COLO668 (cell line): ENCODE results near the gene CHRDL2.
A peak's percentile ranks its signal among the peaks of the same experiment; 100 is the strongest.
"Not testable (repeated sequence)": the region's sequence is repeated elsewhere in the genome, so short reads cannot be mapped to it uniquely, and the experiment has no call there.

Experiments used
- DNase-seq: peaks from one replicate; lab custom pipeline; 2025; ENCODE audit not compliant: unreplicated experiment; lab: John Stamatoyannopoulos, UW

CHRDL2 gene, protein sequence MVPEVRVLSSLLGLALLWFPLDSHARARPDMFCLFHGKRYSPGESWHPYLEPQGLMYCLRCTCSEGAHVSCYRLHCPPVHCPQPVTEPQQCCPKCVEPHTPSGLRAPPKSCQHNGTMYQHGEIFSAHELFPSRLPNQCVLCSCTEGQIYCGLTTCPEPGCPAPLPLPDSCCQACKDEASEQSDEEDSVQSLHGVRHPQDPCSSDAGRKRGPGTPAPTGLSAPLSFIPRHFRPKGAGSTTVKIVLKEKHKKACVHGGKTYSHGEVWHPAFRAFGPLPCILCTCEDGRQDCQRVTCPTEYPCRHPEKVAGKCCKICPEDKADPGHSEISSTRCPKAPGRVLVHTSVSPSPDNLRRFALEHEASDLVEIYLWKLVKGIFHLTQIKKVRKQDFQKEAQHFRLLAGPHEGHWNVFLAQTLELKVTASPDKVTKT

DNA sequence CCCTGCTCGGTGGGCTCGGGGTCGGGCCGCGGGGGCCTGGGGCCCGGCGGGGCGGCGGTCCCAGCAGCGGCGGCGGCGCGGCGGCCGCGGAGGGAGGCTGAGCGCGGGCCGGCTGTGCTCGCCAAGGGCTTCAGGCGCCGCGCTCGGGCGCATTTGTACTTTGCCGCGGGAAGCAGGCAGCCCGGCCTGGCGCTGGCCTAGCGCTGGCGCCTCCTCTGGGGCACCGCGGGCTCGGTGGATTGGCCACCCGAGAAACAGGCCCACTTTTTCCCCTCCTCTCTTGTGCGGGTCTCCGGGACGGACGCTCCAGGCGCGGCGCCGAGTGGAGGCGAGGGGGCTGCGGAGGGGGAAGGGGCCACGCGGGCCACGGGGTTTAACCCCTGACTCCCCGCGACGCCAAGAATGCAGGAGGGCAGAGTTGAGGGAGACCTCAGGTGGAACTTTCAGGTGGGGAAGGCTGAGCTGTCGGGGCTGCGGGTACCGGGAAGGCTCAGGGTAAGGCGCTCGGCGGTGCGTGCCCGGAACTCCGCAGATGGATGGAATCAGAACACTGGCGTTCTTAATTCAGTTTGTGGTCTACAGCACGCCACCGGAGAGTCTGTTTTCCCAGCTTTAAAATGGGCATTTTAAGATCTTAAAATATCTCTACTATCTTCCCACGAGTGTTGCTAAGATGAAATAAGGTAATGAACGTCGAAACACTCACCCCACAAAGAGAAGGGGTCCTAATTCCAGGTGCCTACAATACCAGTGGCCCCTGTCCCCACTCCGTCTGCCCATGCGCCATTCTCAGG is at the start of gene CHRDL2:
CHRDL2 (minus strand) TSS at position 126 of the 794 bp plus-strand sequence. CDS start 538 bp downstream, outside the sequence.
- DNase-seq: peak; percentile 47

DNA sequence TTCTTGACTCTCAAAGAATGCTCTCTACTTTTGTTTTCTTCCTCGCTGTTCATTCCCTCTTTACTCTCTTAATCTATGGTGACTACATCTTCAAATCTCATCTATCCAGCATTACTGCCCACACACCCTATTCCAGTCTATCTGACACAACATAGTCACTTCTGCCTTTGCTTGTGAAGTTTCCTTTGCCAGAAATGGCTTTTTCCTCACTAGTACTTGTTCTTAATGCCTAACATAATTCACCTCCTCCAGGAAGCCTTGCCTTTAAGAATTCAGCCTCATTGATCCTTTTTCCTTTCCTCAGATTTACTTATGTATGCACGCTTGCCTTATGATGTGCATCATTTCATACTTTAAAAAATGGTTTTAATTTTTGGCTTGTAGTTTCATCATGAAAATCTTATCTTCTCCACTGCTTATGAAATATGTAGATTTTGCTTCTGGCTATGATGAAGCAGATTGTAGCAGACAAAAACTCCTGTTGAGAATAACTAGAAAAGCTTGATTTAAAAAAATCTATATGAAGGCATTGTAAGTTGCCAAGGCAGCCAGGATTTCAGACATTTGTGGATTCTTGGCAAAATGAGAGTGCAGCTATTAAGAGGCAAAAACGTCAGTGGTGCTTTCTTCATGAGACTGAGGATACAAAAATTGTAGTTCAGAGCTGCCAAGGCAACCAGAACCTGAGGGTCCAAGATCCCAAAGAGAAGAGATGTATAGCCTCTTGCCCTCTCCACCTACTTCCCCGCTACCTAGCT is 49.2 kb upstream of the CHRDL2 start:
- DNase-seq: no peak

DNA sequence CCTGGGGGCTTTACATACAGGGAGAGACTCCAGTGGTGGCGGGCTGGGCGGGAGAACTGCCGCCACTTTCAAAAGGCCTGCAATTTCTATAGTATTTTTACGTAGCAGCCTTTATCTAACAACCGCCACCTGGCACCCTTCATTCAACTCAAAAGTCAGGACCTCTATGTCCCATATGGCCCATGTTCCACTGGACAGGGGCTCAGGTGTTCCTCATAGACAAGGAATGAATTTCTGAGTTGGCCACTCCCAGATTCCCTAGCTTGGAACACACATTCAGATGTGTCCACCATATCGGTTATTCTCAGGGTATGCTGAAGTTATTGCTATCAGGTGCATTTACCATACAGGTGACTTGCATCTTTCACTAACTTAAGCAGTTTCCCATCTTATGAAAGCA is 47.4 kb upstream of the CHRDL2 start:
- DNase-seq: no peak

DNA sequence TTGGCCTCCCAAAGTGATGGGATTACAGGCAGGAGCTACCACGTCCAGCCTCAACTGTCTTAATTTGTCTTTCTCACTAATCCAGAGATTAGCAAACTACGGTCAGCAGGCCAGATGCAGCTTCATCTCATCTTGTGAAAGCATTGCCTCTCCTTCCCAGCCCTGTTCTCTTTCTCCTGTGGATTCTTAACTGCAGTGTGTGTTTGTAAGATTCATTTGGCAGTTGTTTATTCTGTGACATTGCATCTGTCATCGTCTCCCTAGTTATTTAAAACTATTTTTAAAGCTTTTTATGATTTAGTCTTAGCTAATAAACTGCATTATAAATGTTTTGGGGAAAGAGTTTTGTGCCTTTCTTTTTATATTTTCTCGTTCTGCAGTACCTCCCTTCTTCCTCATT is 46.7 kb upstream of the CHRDL2 start:
- DNase-seq: no peak

DNA sequence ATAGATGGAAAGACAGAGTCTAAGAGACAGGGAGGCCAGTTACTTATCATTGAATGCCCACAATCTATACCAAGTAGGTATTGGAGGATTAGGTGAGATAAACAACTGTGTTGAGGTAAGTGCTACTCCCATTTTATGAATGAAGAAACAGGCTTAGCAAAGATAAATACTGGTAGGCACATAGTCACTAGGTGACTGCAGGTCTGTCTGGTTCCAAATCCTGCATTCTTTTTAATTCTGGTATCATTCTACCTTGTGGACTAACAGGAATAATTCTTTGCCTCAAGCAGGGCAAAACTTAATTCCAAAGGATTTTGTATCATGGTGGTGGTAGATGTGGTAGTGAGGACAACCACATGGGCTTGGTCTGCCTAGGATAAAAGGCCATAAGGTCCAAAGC is 45.8 kb upstream of the CHRDL2 start:
- DNase-seq: no peak

DNA sequence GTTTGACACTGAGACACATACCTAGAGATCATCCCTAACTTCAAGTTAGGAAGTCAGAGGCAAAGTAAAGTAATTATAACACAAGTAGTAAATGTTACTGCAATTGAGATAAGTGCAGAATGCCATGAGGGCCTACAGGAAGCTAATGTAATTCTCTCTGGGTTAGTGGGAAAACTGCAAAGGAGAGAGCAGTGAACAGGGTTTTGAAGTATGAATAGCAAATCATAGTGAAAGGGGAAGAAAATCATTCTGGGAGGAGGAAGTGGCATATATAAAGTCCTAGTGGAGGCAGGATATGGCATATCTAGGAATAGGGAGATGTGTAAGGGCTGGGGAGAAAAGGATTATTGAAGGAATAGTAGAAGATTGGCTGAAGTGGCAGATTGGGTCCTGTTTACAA is 45.3 kb upstream of the CHRDL2 start:
- DNase-seq: no peak

DNA sequence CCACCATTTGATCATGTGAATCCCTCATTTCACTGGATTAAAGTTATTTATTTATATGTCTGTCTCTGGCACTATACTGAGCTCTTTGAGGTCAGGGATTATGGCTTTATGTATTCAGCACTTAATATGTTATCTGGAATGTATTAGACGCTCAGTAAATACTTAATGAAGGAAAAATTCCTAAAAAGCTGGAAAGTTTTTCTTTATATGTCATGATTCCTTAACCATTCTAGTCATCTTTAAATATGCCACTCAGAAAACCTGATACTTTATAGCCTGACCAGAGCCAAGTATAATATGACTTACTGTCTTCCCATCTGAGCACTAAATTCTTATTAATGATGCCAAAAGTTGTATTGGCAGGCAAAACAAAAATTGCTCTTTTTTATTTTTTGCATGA is 44.5 kb upstream of the CHRDL2 start:
- DNase-seq: no peak

DNA sequence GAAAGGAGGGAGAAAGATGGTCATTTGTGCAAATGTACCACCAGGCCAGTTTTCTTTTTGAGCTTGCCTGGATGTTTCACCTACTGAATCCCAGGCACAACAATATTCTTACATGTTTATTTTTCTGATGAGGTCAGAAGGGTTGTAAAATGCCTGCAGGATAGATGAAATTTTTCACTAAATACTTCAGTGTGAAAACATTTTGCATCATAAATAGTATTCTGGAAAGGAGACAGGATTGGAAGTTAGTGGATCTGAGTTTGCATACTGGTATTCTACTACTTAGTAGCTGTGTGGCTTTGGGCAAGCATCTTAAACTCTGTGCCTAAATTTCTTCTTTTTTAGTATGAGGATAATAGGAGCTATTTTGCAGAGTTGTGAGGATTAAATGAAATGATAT is 42.2 kb upstream of the CHRDL2 start:
- no peak for DNase-seq

DNA sequence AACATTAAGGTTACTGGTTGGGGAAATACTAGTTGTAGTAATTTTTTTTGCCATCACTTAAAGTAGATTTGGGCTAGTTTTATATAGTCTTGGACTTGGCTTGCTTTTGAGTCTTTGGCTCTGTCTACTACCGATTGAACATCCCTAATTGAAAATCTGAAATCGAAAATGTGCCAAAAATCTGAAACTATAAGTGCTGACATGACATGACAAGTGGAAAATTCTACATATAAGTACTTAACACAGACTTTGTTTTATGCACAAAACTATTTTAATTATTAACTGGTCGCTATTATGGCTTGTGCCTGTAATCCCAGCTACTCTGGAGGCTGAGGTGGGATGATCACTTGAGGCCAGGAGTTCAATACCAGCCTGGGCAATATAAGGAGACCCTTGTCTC is 39.9 kb upstream of the CHRDL2 start:
- no peak for DNase-seq

DNA sequence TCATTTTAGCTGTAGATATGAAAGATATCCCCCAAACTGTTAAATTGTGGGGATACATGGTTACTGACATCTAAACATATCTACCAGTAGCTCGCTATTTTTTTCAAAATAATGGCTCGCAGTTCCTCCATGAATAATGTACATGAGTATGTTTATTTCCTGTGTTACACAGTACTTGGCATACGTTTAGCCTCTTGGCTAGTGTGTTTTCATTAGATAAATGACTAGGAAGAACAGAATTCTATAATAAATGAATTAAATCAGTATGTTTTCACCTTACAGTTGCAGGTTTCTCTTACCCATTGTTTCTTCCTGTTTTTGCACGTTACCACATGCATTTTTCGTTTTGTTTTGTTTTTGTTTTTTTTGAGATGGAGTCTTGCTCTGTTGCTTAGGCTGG is 39.2 kb upstream of the CHRDL2 start:
- DNase-seq: no peak

DNA sequence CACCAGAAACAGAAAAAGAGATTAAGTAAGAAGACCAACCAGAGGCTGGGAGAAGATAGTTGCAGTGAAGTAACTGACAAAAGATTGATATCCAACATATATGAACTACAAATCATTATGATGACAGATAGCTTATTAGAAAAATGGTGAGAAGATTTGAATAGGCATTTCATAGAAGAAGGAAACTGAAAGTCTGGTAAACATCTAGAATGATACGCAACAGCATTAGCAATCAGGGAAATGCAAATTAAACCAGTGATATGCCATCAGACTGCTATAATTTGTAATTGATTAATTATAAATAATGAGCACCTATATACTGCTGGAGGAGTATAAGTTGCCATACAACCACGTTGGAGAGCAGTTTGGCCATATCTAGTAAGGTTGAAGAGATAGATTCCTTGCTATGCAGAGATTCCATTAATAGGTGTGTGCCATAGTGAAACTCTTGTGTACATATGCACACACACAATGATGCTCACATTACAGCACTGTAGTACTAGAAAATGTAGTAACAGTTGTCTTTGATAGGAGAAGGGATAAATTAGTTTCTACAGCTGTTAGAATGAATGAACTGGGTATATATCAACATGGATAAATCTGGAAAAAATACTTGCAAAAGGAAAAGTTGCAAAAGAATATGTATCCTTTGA is 38.0 kb upstream of the CHRDL2 start:
- DNase-seq: no peak

DNA sequence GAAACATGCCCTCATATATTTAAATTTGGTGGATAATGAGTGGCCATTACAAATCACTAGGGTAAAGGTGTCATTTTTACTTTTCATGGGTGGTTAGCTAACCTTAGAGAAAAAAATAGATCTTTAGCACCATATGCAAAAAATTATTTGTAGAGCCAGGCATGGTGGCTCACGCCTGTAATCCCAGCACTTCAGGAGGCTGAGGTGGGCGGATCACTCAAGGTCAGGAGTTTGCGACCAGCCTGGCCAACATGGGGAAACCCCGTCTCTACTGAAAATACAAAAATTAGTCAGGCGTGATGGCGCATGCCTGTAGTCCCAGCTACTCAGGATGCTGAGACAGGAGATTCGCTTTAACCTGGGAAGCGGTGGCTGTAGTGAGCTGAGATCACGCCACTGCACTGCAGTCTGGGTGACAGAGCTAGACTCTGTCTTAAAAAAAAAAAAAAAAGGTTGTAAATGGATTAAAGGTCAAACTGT is 37.0 kb upstream of the CHRDL2 start:
- DNase-seq: not testable (repeated sequence)

DNA sequence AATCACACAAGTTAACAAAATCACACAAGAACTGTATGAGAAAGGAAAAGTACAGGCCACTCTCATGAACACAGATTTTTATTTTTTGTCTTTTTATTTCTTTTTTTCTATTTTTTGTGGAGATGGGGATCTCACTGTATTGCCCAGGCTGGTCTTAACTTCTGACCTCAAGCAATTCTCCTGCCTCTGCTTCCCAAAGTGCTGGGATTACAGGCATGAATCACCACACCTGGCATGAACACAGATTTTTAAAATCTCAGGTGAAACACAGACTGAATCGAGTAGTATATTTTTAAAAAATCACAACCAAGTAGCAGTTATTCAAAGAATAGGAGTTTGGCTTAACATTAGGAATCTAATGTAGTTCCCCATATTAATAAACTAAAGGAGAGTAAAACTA is 35.7 kb upstream of the CHRDL2 start:
- no peak for DNase-seq

DNA sequence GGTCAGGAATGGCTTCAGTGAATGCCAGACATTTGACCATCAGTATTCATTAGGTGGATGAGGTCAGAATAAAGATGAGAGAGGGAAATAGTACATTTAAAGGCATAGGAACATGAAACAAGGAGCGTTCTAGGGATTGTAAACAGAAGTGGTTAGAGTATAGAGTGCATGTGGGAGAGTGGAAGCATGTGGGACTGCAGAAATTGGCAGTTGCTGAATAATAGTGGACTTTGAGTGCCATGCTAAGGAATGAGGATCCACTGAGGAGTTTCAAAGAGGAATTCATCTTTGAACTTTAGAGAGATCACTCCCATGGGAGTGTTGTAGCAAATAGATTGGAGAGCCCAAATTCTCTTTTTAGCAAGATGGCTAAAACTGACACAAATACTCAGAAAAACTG is 25.3 kb upstream of the CHRDL2 start:
- DNase-seq: no peak

DNA sequence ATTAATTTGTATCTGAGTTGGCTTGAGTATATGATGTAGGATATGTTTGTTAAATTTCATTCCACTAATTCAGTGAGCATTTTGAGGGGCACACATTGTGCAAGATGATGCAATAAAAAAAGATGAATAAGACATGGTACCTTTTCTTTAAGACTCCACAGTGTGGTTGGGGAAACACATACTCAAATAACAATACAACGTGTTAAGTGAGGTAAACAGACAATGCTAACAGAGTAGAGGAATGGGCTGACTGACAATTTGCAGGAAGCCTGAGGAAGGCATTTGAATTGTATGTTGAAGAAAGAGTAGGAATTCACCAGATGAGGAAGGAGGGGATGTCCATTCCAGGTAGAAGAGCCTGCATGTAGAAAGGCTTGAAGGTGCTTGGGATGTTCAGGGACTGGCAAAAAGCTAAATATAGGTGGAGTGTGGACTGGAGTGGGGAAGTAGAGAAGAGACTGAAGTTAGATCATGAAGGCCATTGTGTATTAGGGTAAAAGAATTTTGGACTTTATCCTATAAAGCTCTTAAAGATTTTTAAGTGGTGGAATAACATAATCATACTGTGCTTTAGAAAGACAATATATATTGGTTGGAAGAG is 24.3 kb upstream of the CHRDL2 start:
- DNase-seq: no peak

DNA sequence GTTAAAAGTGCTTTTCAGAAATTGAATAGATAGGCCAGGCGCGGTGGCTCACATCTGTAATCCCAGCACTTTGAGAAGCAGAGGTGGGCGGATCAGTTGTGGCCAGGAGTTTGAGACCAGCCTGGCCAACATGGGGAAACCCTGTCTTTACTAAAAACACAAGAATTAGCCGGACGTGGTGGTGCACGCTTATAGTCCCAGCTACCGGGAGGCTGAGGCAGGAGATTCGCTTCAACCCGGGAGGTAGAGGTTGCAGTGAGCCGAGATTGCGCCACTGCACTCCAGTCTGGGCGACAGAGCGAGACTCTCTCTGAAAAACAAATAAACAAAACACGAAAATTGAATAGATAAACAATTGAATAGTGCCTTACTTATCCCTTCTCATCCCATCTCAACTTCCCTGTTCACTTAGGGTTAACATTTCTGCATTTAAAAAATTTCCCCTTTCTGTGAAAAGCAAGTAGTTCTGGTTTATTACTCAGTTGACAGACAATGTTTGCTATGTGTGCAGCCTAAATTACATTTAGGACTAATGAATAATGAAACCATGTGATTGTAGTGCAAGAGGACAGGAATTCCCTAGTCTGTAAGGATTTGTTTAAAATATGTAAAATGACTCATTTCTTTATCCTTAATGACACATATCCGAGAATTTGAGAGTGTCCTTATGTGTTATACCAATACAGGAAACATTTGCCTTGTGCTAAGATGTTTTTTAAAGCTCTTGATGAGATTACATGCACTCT is 23.5 kb upstream of the CHRDL2 start:
- no peak for DNase-seq

DNA sequence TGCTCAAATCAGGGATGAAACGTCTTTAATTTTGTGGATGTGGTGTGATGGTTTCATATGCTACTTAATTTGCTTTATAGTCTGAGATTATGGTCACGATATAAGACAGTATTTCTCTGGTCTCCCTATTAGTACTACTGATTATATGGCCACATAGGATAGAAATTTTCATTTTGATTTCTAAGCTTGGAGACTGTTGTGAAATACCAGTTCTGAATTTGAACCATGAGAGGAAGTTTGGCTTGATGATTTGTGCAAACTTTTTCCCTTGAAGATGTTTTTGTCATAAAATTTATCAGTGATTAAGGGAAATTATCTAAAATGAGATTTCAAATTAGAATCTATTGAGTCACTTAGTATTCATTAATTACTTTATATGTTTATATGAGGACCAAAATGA is 20.1 kb upstream of the CHRDL2 start:
- no peak for DNase-seq

DNA sequence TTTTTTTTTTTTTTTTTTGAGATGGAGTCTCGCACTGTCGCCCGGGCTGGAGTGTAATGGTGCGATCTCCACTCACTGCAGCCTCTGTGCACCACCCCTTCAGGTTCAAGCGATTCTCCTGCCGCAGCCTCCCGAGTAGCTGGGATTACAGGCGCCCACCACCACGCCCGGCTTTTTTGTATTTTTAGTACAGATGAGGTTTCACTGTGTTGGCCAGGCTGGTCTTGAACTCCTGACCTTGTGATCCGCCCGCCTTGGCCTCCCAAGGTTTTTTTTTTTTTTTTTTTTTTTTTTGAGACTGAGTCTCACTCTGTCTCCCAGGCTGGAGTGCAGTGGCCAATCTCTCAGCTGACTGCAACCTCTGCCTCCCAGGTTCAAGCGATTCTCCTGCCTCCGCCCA is 19.4 kb upstream of the CHRDL2 start:
- DNase-seq: not testable (repeated sequence)

DNA sequence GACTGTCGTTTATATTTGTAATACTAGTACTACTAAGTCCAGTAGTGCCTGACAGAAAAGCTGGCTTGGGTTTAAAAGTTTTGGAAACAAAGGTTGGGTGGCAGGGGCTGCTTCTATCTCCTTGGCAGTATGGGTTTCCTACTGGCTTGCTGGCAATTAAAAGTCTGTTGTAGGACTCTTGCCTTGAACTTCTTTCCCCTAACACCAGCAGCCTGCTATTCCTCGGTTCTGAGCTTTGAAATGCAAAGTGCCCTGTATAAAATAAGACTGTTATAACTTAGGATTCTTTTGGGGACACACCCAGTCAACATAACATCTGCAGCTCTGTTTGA is 18.7 kb upstream of the CHRDL2 start:
- no peak for DNase-seq
